ENCODE results near the gene CHRNE.

- TF ChIP-seq CTCF (IDR thresholded peaks at IDR 0.05) (no peak), POLR2A (IDR thresholded peaks at IDR 0.05) (no peak)
Measured at GRCh38 chr17:4941319-4941610, 38.4 kb upstream of the CHRNE start.

Data from lower leg skin (tissue), 3 donors.